GM21423 (cell line): ENCODE results near the gene KCNG1.

ENCODE experiments used
- ATAC-seq: cut with Tn5 transposase; IDR thresholded peaks from one replicate; pipeline ENCODE4 v1.9.1; 2021; ENCODE audit warnings: mild to moderate bottlenecking, moderate library complexity; ENCODE audit not compliant: unreplicated experiment

The KCNG1 gene

GRCh38 chr20:51036226-51036625, 13.3 kb upstream of the KCNG1 start:
- no peak for ATAC-seq

- ATAC-seq, result no peak
Observed at GRCh38 chr20:51034988-51035656, 12.2 kb upstream of the KCNG1 start.

GRCh38 chr20:51034476-51034875, 11.6 kb upstream of the KCNG1 start:
- ATAC-seq, result no peak

- ATAC-seq, result no peak
Observed at GRCh38 chr20:51029963-51030920, 7.3 kb upstream of the KCNG1 start.

GRCh38 chr20:51029556-51029955, 6.6 kb upstream of the KCNG1 start:
- no peak for ATAC-seq

GRCh38 chr20:51028616-51029212, 5.8 kb upstream of the KCNG1 start:
- no peak for ATAC-seq

- ATAC-seq, result no peak
Observed at GRCh38 chr20:51027035-51027795, 4.3 kb upstream of the KCNG1 start.

GRCh38 chr20:51026269-51026668, 3.4 kb upstream of the KCNG1 start:
- no peak for ATAC-seq

- no peak for ATAC-seq
Observed at GRCh38 chr20:51024761-51025160, 1.9 kb upstream of the KCNG1 start.

GRCh38 chr20:51023617-51024155, 779 bp upstream of the KCNG1 start:
- ATAC-seq, result no peak

GRCh38 chr20:51022227-51022802, 592 bp downstream of the KCNG1 start:
- no peak for ATAC-seq

GRCh38 chr20:51021067-51022025, 1.6 kb downstream of the KCNG1 start:
- ATAC-seq, result no peak

- no peak for ATAC-seq
Observed at GRCh38 chr20:51020657-51021056, 2.2 kb downstream of the KCNG1 start.

- no peak for ATAC-seq
Observed at GRCh38 chr20:51019656-51020592, 3.0 kb downstream of the KCNG1 start.

GRCh38 chr20:51017251-51017650, 5.7 kb downstream of the KCNG1 start:
- ATAC-seq, result no peak

GRCh38 chr20:51016521-51016920, 6.4 kb downstream of the KCNG1 start:
- ATAC-seq, result no peak

- no peak for ATAC-seq
Observed at GRCh38 chr20:51014797-51015722, 7.8 kb downstream of the KCNG1 start.
